Glutamatergic neuron (in vitro differentiated cells): Measurements from ENCODE around the gene TRAK1. TPM values are rescaled to one million over a fixed set of nuclear protein-coding genes. Genes with fewer than 3 reads are reported as not detected.

ENCODE experiments used
- DNase-seq: peaks from one replicate; pipeline ENCODE4 v3.0.0; 2022
- H3K27ac Mint-ChIP-seq: one replicate; pipeline ENCODE4 v1.8.0; 2020; ENCODE audit warnings: mild to moderate bottlenecking, mixed read lengths, inconsistent platforms; ENCODE audit not compliant: unreplicated experiment
- H3K27me3 Mint-ChIP-seq: one replicate; pipeline ENCODE4 v1.8.0; 2020; ENCODE audit warnings: mild to moderate bottlenecking, moderate library complexity, mixed read lengths, inconsistent platforms; ENCODE audit not compliant: unreplicated experiment
- H3K36me3 Mint-ChIP-seq: one replicate; pipeline ENCODE4 v1.8.0; 2020; ENCODE audit warnings: mild to moderate bottlenecking, mixed read lengths, inconsistent platforms; ENCODE audit not compliant: unreplicated experiment
- H3K4me1 Mint-ChIP-seq: one replicate; pipeline ENCODE4 v1.8.0; 2020; ENCODE audit warnings: mild to moderate bottlenecking, low read depth, mixed read lengths, inconsistent platforms; ENCODE audit not compliant: unreplicated experiment
- H3K4me3 Mint-ChIP-seq: one replicate; pipeline ENCODE4 v1.8.0; 2020; ENCODE audit warnings: mild to moderate bottlenecking, mixed read lengths, inconsistent platforms; ENCODE audit not compliant: unreplicated experiment
- H3K9me3 Mint-ChIP-seq: one replicate; pipeline ENCODE4 v1.8.0; 2020; ENCODE audit warnings: mild to moderate bottlenecking, moderate library complexity, mixed read lengths, inconsistent platforms; ENCODE audit not compliant: unreplicated experiment
- total RNA-seq: library from RNA; stranded (reverse); fragmentation: NEBNext Ultra II Directional; extraction: Animal tissue kit (Norgen Biotek cat#: 25700); gene quantifications from one replicate; pipeline ENCODE4 v1.2.1, GENCODE V29; 2021; ENCODE audit not compliant: unreplicated experiment
- TF ChIP-seq, protein P1 (sequence below): fragments of 200-600 bp; sonication (generic); IDR thresholded peaks from one replicate; pipeline ENCODE4 v1.5.0; 2021; ENCODE audit not compliant: partially characterized antibody, unreplicated experiment

The TRAK1 gene
- total RNA-seq, 1 donor from 2014 or later: 308 TPM

GRCh38 chr3:42161050-42161935 is 70.1 kb downstream of the TRAK1 start:
- no peak overlapping the region for H3K4me3 Mint-ChIP-seq
- peaks cover 58% of the 10 kb centered on the region for H3K4me1 Mint-ChIP-seq
- no peaks in the 10 kb centered on the region for H3K36me3 Mint-ChIP-seq
- TF ChIP-seq, protein P1, sequence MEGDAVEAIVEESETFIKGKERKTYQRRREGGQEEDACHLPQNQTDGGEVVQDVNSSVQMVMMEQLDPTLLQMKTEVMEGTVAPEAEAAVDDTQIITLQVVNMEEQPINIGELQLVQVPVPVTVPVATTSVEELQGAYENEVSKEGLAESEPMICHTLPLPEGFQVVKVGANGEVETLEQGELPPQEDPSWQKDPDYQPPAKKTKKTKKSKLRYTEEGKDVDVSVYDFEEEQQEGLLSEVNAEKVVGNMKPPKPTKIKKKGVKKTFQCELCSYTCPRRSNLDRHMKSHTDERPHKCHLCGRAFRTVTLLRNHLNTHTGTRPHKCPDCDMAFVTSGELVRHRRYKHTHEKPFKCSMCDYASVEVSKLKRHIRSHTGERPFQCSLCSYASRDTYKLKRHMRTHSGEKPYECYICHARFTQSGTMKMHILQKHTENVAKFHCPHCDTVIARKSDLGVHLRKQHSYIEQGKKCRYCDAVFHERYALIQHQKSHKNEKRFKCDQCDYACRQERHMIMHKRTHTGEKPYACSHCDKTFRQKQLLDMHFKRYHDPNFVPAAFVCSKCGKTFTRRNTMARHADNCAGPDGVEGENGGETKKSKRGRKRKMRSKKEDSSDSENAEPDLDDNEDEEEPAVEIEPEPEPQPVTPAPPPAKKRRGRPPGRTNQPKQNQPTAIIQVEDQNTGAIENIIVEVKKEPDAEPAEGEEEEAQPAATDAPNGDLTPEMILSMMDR: no peak
- H3K27ac Mint-ChIP-seq: no peak overlapping the region
- DNase-seq: no peak
- peaks cover 23% of the 10 kb centered on the region for H3K9me3 Mint-ChIP-seq
- H3K27me3 Mint-ChIP-seq: peaks cover 12% of the 10 kb centered on the region

- peak overlapping the region; percentile 33 for H3K27ac Mint-ChIP-seq
- peak overlapping the region; percentile 9 for H3K4me3 Mint-ChIP-seq
- peaks cover 23% of the 10 kb centered on the region for H3K9me3 Mint-ChIP-seq
- no peaks in the 10 kb centered on the region for H3K36me3 Mint-ChIP-seq
- H3K4me1 Mint-ChIP-seq: peaks cover 61% of the 10 kb centered on the region
- H3K27me3 Mint-ChIP-seq: peaks cover 15% of the 10 kb centered on the region
- no peak for DNase-seq
- TF ChIP-seq, protein P1: no peak
Observed at GRCh38 chr3:42162462-42162861, 71.3 kb downstream of the TRAK1 start.

DNA sequence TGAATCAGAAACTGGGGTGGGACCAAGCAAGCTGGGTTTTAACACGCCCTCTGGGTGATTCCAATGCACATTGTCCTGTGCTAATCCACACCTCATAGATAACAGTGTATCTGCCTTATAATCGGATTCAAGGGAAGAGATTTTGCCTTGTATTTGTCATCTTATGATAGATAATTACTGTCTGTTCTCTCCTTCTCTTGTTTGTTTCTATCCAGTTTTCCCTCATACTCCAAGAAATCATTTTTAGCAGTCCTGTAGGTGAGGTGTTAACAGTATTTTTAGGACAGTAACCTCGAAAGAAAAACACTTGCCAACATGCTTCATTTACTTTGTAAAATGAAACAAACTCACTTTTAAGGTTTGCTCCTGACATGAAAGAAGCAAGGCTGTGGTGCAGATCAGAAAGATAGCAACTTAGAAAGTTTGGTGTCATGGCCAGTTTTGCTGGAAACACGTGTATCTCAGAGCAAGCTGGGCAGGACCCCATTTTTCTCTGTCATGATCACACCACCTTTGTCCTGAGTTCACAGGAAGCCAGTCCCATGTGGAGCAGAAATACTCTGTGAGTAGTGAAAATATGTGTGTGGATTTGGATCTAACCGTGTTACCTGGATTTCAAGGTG is 72.6 kb downstream of the TRAK1 start:
- Mint-ChIP-seq H3K36me3 (no peaks in the 10 kb centered on the region), H3K27ac (no peak overlapping the region), H3K27me3 (peaks cover 13% of the 10 kb centered on the region), H3K9me3 (peaks cover 23% of the 10 kb centered on the region), H3K4me1 (peaks cover 55% of the 10 kb centered on the region), H3K4me3 (no peak overlapping the region)
- DNase-seq: no peak
- TF ChIP-seq, protein P1: no peak

DNA sequence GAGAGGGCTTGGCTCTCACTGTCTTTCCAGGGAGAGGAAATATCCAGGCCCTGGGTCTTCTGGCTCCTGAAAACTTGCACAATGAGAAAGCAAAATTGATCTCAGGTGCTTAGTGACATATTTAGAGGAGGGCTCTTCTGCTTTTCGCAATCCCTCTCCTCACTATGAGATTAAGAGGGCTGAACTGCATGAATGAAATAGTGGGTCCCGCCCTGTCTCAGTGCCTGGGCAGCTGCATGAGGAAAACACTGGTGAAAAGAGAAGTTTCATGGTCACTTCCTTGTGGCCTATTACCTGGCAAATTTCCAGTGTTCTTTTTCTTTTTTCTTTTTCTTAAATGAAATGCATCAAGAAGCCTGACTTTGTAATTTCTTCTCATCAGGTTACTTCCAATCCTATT is 73.5 kb downstream of the TRAK1 start:
- no peak for DNase-seq
- H3K4me1 Mint-ChIP-seq: peaks cover 51% of the 10 kb centered on the region
- no peak overlapping the region for H3K4me3 Mint-ChIP-seq
- H3K9me3 Mint-ChIP-seq: peaks cover 20% of the 10 kb centered on the region
- H3K27ac Mint-ChIP-seq: peak overlapping the region; percentile 72
- TF ChIP-seq, protein P1: no peak
- H3K36me3 Mint-ChIP-seq: no peaks in the 10 kb centered on the region
- peaks cover 13% of the 10 kb centered on the region for H3K27me3 Mint-ChIP-seq

DNA sequence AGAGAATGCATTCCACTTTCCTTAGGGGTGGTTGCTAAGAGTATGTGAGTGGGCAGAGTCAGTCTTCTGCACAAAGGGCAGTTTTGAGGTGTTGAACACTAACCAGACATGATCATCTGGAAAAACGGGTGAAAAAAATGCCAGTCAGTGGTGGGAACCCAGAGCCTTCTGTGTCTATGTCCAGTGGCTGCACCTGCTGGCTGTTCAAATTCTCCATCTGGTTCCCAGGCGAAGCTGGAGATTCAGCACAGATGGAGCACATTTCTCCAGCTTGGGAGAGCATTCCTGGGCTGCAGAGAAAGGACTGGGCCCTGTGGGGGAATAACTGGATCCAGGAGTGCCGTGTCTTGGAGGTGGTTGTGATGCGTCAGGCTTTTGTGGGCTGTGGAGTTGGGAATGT is 74.1 kb downstream of the TRAK1 start:
- H3K27me3 Mint-ChIP-seq: peaks cover 13% of the 10 kb centered on the region
- peak overlapping the region; percentile 44 for H3K4me3 Mint-ChIP-seq
- H3K36me3 Mint-ChIP-seq: no peaks in the 10 kb centered on the region
- DNase-seq: no peak
- H3K27ac Mint-ChIP-seq: peak overlapping the region; percentile 72
- peaks cover 53% of the 10 kb centered on the region for H3K4me1 Mint-ChIP-seq
- TF ChIP-seq, protein P1: no peak
- H3K9me3 Mint-ChIP-seq: peaks cover 22% of the 10 kb centered on the region
